ENCODE results near the gene MAN2C1.
A peak's percentile ranks its signal among the peaks of the same experiment; 100 is the strongest.
"Not testable (repeated sequence)": the region's sequence is repeated elsewhere in the genome, so short reads cannot be mapped to it uniquely, and the experiment has no call there.

MAN2C1 gene

GRCh38 chr15:75353604-75354003 is 14.8 kb downstream of the MAN2C1 start:
- ChIA-PET CTCF (interaction anchor here (0.6 to 2.7 kb wide), 2 partner anchors 14 to 287 kb away, joined by 3 to 12 read pairs; partner anchors contain the start of gene IMP3), POLR2A (ENCODE audit: low non-redundant PET) (no interaction called here)
- no peak for DNase-seq (ENCODE audit: low spot score)
- TF ChIP-seq, protein P1, sequence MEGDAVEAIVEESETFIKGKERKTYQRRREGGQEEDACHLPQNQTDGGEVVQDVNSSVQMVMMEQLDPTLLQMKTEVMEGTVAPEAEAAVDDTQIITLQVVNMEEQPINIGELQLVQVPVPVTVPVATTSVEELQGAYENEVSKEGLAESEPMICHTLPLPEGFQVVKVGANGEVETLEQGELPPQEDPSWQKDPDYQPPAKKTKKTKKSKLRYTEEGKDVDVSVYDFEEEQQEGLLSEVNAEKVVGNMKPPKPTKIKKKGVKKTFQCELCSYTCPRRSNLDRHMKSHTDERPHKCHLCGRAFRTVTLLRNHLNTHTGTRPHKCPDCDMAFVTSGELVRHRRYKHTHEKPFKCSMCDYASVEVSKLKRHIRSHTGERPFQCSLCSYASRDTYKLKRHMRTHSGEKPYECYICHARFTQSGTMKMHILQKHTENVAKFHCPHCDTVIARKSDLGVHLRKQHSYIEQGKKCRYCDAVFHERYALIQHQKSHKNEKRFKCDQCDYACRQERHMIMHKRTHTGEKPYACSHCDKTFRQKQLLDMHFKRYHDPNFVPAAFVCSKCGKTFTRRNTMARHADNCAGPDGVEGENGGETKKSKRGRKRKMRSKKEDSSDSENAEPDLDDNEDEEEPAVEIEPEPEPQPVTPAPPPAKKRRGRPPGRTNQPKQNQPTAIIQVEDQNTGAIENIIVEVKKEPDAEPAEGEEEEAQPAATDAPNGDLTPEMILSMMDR (conservative IDR thresholded peaks at IDR 0.05; ENCODE audit: low read depth) = no peak
- peak overlapping the region; percentile 28 for H3K27ac ChIP-seq

- TF ChIP-seq, protein P1 (conservative IDR thresholded peaks at IDR 0.05; ENCODE audit: low read depth) = no peak
- peak overlapping the region; percentile 16; the same call in 1 of the 2 replicates for H3K27ac ChIP-seq
- POLR2A ChIA-PET (ENCODE audit: low non-redundant PET) = interaction anchor here (0.5 kb wide), 1 partner anchor 23 kb away, joined by 3 read pairs; no protein-coding TSS in a partner anchor
- CTCF ChIA-PET = interaction anchor here (0.6 to 2.7 kb wide), 2 partner anchors 15 to 209 kb away, joined by 5 to 12 read pairs; no protein-coding TSS in a partner anchor
- DNase-seq (ENCODE audit: low spot score) = no peak
These were observed 16.0 kb downstream of the MAN2C1 start for GRCh38 chr15:75352186-75353080.

DNA sequence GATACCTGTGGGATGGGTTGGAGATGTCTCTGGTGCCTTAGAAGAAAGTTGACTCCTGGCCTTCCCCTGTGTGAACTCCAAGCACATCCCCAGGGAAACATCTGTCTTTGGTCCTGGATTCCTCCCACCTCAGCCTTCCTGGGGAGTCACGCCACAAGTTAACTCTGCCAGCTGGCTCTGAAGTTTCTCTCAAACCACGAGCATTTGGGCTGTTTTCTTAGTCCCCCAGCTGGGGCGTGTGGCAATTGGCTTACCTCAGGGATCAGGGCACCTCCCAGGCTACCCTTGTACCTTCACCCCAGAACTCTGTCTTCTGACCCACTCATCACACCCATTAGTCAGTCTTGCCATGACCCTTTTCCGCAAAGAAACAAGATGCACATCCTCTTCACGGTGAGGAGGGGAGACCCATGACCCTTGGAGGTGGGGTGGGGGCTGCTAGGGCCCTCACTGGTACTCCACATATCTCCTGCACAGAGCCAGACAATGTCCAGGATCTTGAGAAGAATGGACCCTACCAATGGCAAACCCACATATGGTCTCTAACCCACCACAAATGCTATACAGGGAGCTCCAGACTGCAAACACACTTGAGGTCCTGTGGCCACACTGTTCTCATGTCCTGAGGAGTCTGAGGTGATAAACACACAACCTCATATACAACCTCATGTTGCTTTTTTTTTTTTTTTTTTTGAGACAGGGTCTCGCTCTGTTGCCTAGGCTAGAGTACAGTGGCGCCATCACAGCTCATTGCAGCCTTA is 17.6 kb downstream of the MAN2C1 start:
- POLR2A ChIA-PET (ENCODE audit: low non-redundant PET) = no interaction called here
- TF ChIP-seq, protein P1 (conservative IDR thresholded peaks at IDR 0.05; ENCODE audit: low read depth) = no peak
- H3K27ac ChIP-seq = peak overlapping the region; percentile 25
- CTCF ChIA-PET = interaction anchor here (0.5 kb wide), 1 partner anchor 8 kb away, joined by 3 read pairs; no protein-coding TSS in a partner anchor
- DNase-seq (ENCODE audit: low spot score) = no peak

GRCh38 chr15:75349851-75350588 is 18.4 kb downstream of the MAN2C1 start:
- peak overlapping the region; percentile 25 for H3K27ac ChIP-seq
- POLR2A ChIA-PET (ENCODE audit: low non-redundant PET) = no interaction called here
- CTCF ChIA-PET = no interaction called here
- DNase-seq (ENCODE audit: low spot score) = no peak
- TF ChIP-seq, protein P1 (conservative IDR thresholded peaks at IDR 0.05; ENCODE audit: low read depth) = no peak

- DNase-seq (ENCODE audit: low spot score); H3K27ac ChIP-seq: not testable (repeated sequence)
- CTCF ChIA-PET = interaction anchor here (1.7 kb wide), 1 partner anchor 18 kb away, joined by 5 read pairs; no protein-coding TSS in a partner anchor
- POLR2A ChIA-PET (ENCODE audit: low non-redundant PET) = interaction anchor here (1.6 kb wide), 1 partner anchor 14 kb away, joined by 4 read pairs; the partner anchor contains the start of gene COMMD4
These were observed 19.1 kb downstream of the MAN2C1 start for GRCh38 chr15:75349351-75349669.

DNA sequence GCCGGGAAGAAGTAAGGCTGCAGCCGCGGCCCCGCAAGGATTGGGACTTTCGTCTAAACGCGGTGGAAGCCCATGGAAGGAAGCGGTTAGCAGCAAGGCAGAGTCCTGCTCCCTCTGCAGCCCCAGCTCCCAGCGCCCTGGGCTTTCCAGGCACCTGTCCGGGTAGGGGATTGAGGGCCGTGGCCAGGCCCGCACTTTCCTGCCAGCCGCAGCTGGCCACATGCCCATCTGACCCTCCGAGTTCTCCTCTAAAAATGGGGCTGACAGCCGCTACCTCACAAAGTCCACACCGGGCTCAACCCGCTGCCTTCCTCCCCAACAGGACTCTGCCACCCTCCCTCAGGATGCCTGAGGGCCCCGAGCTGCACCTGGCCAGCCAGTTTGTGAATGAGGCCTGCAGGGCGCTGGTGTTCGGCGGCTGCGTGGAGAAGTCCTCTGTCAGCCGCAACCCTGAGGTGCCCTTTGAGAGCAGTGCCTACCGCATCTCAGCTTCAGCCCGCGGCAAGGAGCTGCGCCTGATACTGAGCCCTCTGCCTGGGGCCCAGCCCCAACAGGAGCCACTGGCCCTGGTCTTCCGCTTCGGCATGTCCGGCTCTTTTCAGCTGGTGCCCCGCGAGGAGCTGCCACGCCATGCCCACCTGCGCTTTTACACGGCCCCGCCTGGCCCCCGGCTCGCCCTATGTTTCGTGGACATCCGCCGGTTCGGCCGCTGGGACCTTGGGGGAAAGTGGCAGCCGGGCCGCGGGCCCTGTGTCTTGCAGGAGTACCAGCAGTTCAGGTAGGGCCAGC is 19.7 kb downstream of the MAN2C1 start:
- H3K27ac ChIP-seq = peak overlapping the region; percentile 49
- ChIA-PET CTCF (interaction anchor here (1.7 kb wide), 1 partner anchor 19 kb away, joined by 5 read pairs; no protein-coding TSS in a partner anchor), POLR2A (ENCODE audit: low non-redundant PET) (interaction anchor here (1.6 kb wide), 1 partner anchor 13 kb away, joined by 4 read pairs; the partner anchor contains the start of gene COMMD4)
- no peak for DNase-seq (ENCODE audit: low spot score)
- TF ChIP-seq, protein P1 (conservative IDR thresholded peaks at IDR 0.05; ENCODE audit: low read depth) = no peak

Measured in RWPE1 (cell line).